Measurements from ENCODE around the gene BOD1L1. TPM values are rescaled to one million over a fixed set of nuclear protein-coding genes. Genes with fewer than 3 reads are reported as not detected.

BOD1L1 gene
- total RNA-seq, 1 donor from 2014 or later = 37.5 TPM

- DNase-seq (no peak), ATAC-seq (no peak)
- H3K4me3 ChIP-seq = no peak overlapping the region
- H3K9me3 ChIP-seq = no peaks in the 10 kb centered on the region
- intact Hi-C loops (cut with DNase I) = no loop called here
- peaks cover 100% of the 10 kb centered on the region for H3K27me3 ChIP-seq
- peaks cover 38% of the 10 kb centered on the region for H3K4me1 ChIP-seq
- no peaks in the 10 kb centered on the region for H3K36me3 ChIP-seq
- TF ChIP-seq, protein P1, sequence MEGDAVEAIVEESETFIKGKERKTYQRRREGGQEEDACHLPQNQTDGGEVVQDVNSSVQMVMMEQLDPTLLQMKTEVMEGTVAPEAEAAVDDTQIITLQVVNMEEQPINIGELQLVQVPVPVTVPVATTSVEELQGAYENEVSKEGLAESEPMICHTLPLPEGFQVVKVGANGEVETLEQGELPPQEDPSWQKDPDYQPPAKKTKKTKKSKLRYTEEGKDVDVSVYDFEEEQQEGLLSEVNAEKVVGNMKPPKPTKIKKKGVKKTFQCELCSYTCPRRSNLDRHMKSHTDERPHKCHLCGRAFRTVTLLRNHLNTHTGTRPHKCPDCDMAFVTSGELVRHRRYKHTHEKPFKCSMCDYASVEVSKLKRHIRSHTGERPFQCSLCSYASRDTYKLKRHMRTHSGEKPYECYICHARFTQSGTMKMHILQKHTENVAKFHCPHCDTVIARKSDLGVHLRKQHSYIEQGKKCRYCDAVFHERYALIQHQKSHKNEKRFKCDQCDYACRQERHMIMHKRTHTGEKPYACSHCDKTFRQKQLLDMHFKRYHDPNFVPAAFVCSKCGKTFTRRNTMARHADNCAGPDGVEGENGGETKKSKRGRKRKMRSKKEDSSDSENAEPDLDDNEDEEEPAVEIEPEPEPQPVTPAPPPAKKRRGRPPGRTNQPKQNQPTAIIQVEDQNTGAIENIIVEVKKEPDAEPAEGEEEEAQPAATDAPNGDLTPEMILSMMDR (IDR thresholded peaks at IDR 0.05) = no peak
- no peak overlapping the region for H3K27ac ChIP-seq
These were observed 84.3 kb downstream of the BOD1L1 start for GRCh38 chr4:13543032-13543838.

GRCh38 chr4:13542577-13543031 is 84.9 kb downstream of the BOD1L1 start:
- ATAC-seq = no peak
- intact Hi-C loops (cut with DNase I) = no loop called here
- Histone ChIP-seq H3K27ac (no peak overlapping the region), H3K36me3 (no peaks in the 10 kb centered on the region), H3K4me1 (peaks cover 32% of the 10 kb centered on the region), H3K9me3 (no peaks in the 10 kb centered on the region), H3K27me3 (peaks cover 100% of the 10 kb centered on the region), H3K4me3 (no peak overlapping the region)
- TF ChIP-seq, protein P1 (IDR thresholded peaks at IDR 0.05) = no peak
- no peak for DNase-seq

- intact Hi-C loops (cut with DNase I) = no loop called here
- H3K4me1 ChIP-seq = peaks cover 30% of the 10 kb centered on the region
These were observed 85.6 kb downstream of the BOD1L1 start for GRCh38 chr4:13541720-13542576.

GRCh38 chr4:13541176-13541604 is 86.3 kb downstream of the BOD1L1 start:
- H3K4me1 ChIP-seq = peaks cover 30% of the 10 kb centered on the region

More at GRCh38 chr4:13541720-13542576, 85.6 kb downstream of the BOD1L1 start:
- DNase-seq = no peak
- TF ChIP-seq, protein P1 (IDR thresholded peaks at IDR 0.05) = peak; percentile 29
- peak overlapping the region; percentile 5 for H3K4me3 ChIP-seq
- H3K9me3 ChIP-seq = no peaks in the 10 kb centered on the region
- H3K27me3 ChIP-seq = peaks cover 100% of the 10 kb centered on the region
- no peak overlapping the region for H3K27ac ChIP-seq
- H3K36me3 ChIP-seq = no peaks in the 10 kb centered on the region
- ATAC-seq = peak; percentile 29

GRCh38 chr4:13540446-13541175 is 86.9 kb downstream of the BOD1L1 start:
- TF ChIP-seq, protein P1 (IDR thresholded peaks at IDR 0.05) = no peak

More at GRCh38 chr4:13541176-13541604, 86.3 kb downstream of the BOD1L1 start:
- TF ChIP-seq, protein P1 (IDR thresholded peaks at IDR 0.05) = no peak
- H3K9me3 ChIP-seq = no peaks in the 10 kb centered on the region
- H3K27ac ChIP-seq = no peak overlapping the region
- ATAC-seq (no peak), DNase-seq (no peak)
- no peak overlapping the region for H3K4me3 ChIP-seq
- peaks cover 100% of the 10 kb centered on the region for H3K27me3 ChIP-seq
- intact Hi-C loops (cut with DNase I) = no loop called here
- no peaks in the 10 kb centered on the region for H3K36me3 ChIP-seq

More at GRCh38 chr4:13540446-13541175, 86.9 kb downstream of the BOD1L1 start:
- Histone ChIP-seq H3K4me3 (no peak overlapping the region), H3K27me3 (peaks cover 100% of the 10 kb centered on the region), H3K9me3 (no peaks in the 10 kb centered on the region), H3K27ac (no peak overlapping the region), H3K4me1 (peaks cover 30% of the 10 kb centered on the region), H3K36me3 (no peaks in the 10 kb centered on the region)
- intact Hi-C loops (cut with DNase I) = no loop called here
- no peak for ATAC-seq
- DNase-seq = no peak
